Measurements from ENCODE around the gene TUT4. TPM values are rescaled to one million over a fixed set of nuclear protein-coding genes. Genes with fewer than 3 reads are reported as not detected.

Gene TUT4
- total and polyA plus RNA-seq, 12 donors = 16.9 to 40.6 (median 31.5) TPM

DNA sequence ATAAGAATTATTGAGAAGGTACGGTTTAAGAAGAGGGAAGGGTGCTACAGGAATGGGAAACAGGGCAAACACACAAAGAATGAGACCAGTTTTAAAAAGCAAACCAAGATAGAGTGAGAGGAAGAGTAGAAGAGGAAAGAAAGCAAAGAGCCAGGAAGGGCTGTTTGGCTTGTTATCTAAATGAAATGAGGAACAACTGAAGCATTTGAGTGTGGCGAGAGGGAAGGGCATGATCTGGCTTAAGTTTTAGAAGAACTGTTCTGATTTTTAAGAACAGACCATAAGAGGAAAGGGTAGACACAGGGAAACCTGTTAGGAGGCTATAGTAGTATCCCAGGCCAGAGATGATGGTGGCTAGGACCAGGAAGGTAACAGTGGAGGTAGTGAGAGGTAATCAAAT is 73.8 kb downstream of the TUT4 start:
- Histone ChIP-seq H3K27ac (no peak overlapping the region), H3K36me3 (peaks cover 0 to 83% (median 9%) of the 10 kb centered on the region in 9 donors), H3K4me3 (no peak overlapping the region), H3K9me3 (no peaks in the 10 kb centered on the region), H3K4me1 (no peaks in the 10 kb centered on the region), H3K27me3 (no peaks in the 10 kb centered on the region)
- 94 to 100% methylated on average over 2 of the region's 2 CpGs for WGBS, 2 donors
- intact Hi-C loops (cut with DNase I) = no loop called here
- ATAC-seq (no peak), DNase-seq (no peak)
- TF ChIP-seq, protein P1, sequence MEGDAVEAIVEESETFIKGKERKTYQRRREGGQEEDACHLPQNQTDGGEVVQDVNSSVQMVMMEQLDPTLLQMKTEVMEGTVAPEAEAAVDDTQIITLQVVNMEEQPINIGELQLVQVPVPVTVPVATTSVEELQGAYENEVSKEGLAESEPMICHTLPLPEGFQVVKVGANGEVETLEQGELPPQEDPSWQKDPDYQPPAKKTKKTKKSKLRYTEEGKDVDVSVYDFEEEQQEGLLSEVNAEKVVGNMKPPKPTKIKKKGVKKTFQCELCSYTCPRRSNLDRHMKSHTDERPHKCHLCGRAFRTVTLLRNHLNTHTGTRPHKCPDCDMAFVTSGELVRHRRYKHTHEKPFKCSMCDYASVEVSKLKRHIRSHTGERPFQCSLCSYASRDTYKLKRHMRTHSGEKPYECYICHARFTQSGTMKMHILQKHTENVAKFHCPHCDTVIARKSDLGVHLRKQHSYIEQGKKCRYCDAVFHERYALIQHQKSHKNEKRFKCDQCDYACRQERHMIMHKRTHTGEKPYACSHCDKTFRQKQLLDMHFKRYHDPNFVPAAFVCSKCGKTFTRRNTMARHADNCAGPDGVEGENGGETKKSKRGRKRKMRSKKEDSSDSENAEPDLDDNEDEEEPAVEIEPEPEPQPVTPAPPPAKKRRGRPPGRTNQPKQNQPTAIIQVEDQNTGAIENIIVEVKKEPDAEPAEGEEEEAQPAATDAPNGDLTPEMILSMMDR (IDR thresholded peaks at IDR 0.05) = no peak

DNA sequence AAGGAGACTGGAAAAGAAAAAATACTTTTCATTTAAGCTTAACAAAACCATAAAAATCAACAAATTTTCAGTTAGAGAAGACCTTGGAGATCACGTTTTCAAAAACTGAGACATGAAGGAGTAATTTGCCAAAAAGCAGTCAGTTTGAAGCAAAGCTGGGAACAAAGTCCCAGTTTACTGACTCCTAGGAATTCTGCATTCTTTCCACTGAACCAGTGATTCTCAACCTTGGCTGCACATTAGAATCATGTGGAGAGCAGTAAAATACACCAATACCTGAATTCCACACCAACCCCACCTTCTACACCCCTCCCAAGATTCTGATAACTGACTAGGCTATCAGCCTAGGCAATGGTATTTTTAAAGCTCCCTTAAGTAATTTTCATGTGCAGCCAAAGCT is 75.0 kb downstream of the TUT4 start:
- Histone ChIP-seq H3K27ac (no peak overlapping the region), H3K27me3 (no peaks in the 10 kb centered on the region), H3K9me3 (no peaks in the 10 kb centered on the region), H3K4me3 (no peak overlapping the region), H3K4me1 (no peaks in the 10 kb centered on the region), H3K36me3 (peaks cover 0 to 86% (median 9%) of the 10 kb centered on the region in 9 donors)
- WGBS, 2 donors = 93 to 100% methylated on average over 1 of the region's 1 CpG
- DNase-seq = no peak
- intact Hi-C loops (cut with DNase I) = no loop called here
- TF ChIP-seq, protein P1 (IDR thresholded peaks at IDR 0.05) = no peak
- ATAC-seq = no peak

DNA sequence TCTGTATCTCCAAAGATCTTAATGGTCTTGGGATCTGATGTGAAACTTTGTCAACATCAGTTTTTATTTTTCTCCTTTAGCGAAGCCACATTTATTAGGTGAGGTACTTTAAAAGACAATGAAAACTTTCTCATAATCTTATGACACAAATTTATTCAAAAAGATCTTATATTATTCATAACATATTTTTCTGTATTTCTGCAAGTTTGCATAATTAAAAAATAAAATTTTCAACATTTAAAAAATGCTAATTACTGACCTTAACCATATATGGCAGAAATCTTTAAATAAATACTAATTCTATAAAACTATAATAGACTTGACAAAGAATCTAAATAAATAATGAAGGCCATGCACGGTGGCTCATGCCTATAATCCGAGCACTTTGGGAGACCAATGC is 75.9 kb downstream of the TUT4 start:
- DNase-seq = no peak
- TF ChIP-seq, protein P1 (IDR thresholded peaks at IDR 0.05) = no peak
- intact Hi-C loops (cut with DNase I) = no loop called here
- Histone ChIP-seq H3K9me3 (no peaks in the 10 kb centered on the region), H3K27me3 (no peaks in the 10 kb centered on the region), H3K36me3 (peaks cover 0 to 87% (median 9%) of the 10 kb centered on the region in 9 donors), H3K27ac (no peak overlapping the region), H3K4me3 (no peak overlapping the region), H3K4me1 (no peaks in the 10 kb centered on the region)
- no peak for ATAC-seq
- 92 to 96% methylated on average over 3 of the region's 3 CpGs for WGBS, 2 donors

DNA sequence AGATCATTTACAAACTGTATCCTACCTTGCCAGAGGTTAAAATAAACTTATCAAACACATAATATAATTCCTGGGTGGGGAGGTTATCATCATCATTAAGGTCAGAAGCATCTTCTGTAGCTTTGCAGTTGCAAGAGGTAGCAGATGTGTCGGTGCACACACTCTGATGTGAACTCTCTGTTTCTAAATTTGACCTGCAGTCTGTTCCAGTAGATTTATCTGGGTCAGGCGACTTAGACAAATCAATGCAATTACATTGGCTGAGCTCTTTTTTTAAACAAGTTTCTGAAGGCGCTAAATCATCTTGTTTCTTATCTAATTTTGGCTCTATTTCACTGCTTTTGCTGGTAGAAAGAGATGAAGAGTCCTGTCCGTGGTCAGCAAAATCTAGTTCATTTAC is 78.1 kb downstream of the TUT4 start:
- ATAC-seq (no peak), DNase-seq (no peak)
- intact Hi-C loops (cut with DNase I) = no loop called here
- Histone ChIP-seq H3K27me3 (no peaks in the 10 kb centered on the region), H3K27ac (no peak overlapping the region), H3K36me3 (peaks cover 0 to 89% (median 0%) of the 10 kb centered on the region in 9 donors), H3K9me3 (no peaks in the 10 kb centered on the region), H3K4me1 (no peaks in the 10 kb centered on the region), H3K4me3 (no peak overlapping the region)
- 59 to 73% methylated on average over 4 of the region's 4 CpGs for WGBS, 2 donors
- TF ChIP-seq, protein P1 (IDR thresholded peaks at IDR 0.05) = no peak

Measured in heart right ventricle (tissue), 16 donors.